Activated naive CD4-positive, alpha-beta T cell (primary cell): ENCODE data around the gene FAM217A.

Experiments
- DNase-seq, 4 experiments: peaks; one replicate each; lab custom pipeline; 2025; lab: John Stamatoyannopoulos, UW

FAM217A gene

GRCh38 chr6:4021854-4022695 lies 56.9 kb downstream of the FAM217A start:
- DNase-seq, result no peak

GRCh38 chr6:4021133-4021853 lies 57.6 kb downstream of the FAM217A start:
- DNase-seq, result peak; percentile 52 to 74 (median 64)

- no peak for DNase-seq
These were observed 58.2 kb downstream of the FAM217A start for GRCh38 chr6:4020822-4021132.

GRCh38 chr6:4018924-4019236 lies 60.1 kb downstream of the FAM217A start:
- no peak for DNase-seq
